ENCODE results near the gene ZCCHC14.
"Not testable (repeated sequence)": the region's sequence is repeated elsewhere in the genome, so short reads cannot be mapped to it uniquely, and the experiment has no call there.

The ZCCHC14 gene

GRCh38 chr16:87509778-87510177, 17.0 kb upstream of the ZCCHC14 start:
- H3K27me3 Mint-ChIP-seq: peaks cover 39% of the 10 kb centered on the region
- not testable (repeated sequence) for H3K36me3 Mint-ChIP-seq (ENCODE audit: low read depth); H3K9me3 Mint-ChIP-seq; H3K4me1 Mint-ChIP-seq (ENCODE audit: low read depth); H3K27ac Mint-ChIP-seq; H3K4me3 Mint-ChIP-seq

GRCh38 chr16:87507351-87508069, 14.7 kb upstream of the ZCCHC14 start:
- no peaks in the 10 kb centered on the region for H3K36me3 Mint-ChIP-seq (ENCODE audit: low read depth)
- no peak overlapping the region for H3K27ac Mint-ChIP-seq
- H3K4me1 Mint-ChIP-seq (ENCODE audit: low read depth): peaks cover 9% of the 10 kb centered on the region
- no peak overlapping the region for H3K4me3 Mint-ChIP-seq
- no peaks in the 10 kb centered on the region for H3K9me3 Mint-ChIP-seq
- peaks cover 39% of the 10 kb centered on the region for H3K27me3 Mint-ChIP-seq

GRCh38 chr16:87506423-87507350, 13.9 kb upstream of the ZCCHC14 start:
- Mint-ChIP-seq H3K9me3 (no peaks in the 10 kb centered on the region), H3K27ac (no peak overlapping the region), H3K4me1 (ENCODE audit: low read depth) (peaks cover 9% of the 10 kb centered on the region), H3K27me3 (peaks cover 36% of the 10 kb centered on the region), H3K36me3 (ENCODE audit: low read depth) (no peaks in the 10 kb centered on the region), H3K4me3 (no peak overlapping the region)

- Mint-ChIP-seq H3K4me1 (ENCODE audit: low read depth) (peaks cover 9% of the 10 kb centered on the region), H3K27me3 (peaks cover 33% of the 10 kb centered on the region), H3K36me3 (ENCODE audit: low read depth) (no peaks in the 10 kb centered on the region), H3K4me3 (no peak overlapping the region), H3K9me3 (no peaks in the 10 kb centered on the region), H3K27ac (no peak overlapping the region)
Measured at GRCh38 chr16:87505834-87506233, 13.0 kb upstream of the ZCCHC14 start.

GRCh38 chr16:87503232-87503937, 10.6 kb upstream of the ZCCHC14 start:
- not testable (repeated sequence) for H3K27ac Mint-ChIP-seq; H3K36me3 Mint-ChIP-seq (ENCODE audit: low read depth); H3K9me3 Mint-ChIP-seq; H3K4me3 Mint-ChIP-seq; H3K4me1 Mint-ChIP-seq (ENCODE audit: low read depth)
- H3K27me3 Mint-ChIP-seq: peaks cover 46% of the 10 kb centered on the region

- peaks cover 41% of the 10 kb centered on the region for H3K27me3 Mint-ChIP-seq
- H3K9me3 Mint-ChIP-seq: no peaks in the 10 kb centered on the region
- peaks cover 2% of the 10 kb centered on the region for H3K4me1 Mint-ChIP-seq (ENCODE audit: low read depth)
- H3K4me3 Mint-ChIP-seq: no peak overlapping the region
- H3K36me3 Mint-ChIP-seq (ENCODE audit: low read depth): no peaks in the 10 kb centered on the region
- no peak overlapping the region for H3K27ac Mint-ChIP-seq
Measured at GRCh38 chr16:87502308-87502969, 9.6 kb upstream of the ZCCHC14 start.

- H3K27ac Mint-ChIP-seq: no peak overlapping the region
- H3K4me3 Mint-ChIP-seq: no peak overlapping the region
Measured at GRCh38 chr16:87501117-87501516, 8.3 kb upstream of the ZCCHC14 start.

GRCh38 chr16:87499189-87499486, 6.3 kb upstream of the ZCCHC14 start:
- H3K36me3 Mint-ChIP-seq (ENCODE audit: low read depth): no peaks in the 10 kb centered on the region
- H3K9me3 Mint-ChIP-seq: no peaks in the 10 kb centered on the region
- no peak overlapping the region for H3K4me3 Mint-ChIP-seq
- peaks cover 25% of the 10 kb centered on the region for H3K4me1 Mint-ChIP-seq (ENCODE audit: low read depth)
- H3K27me3 Mint-ChIP-seq: peaks cover 28% of the 10 kb centered on the region
- no peak overlapping the region for H3K27ac Mint-ChIP-seq

More at GRCh38 chr16:87501117-87501516, 8.3 kb upstream of the ZCCHC14 start:
- H3K27me3 Mint-ChIP-seq: peaks cover 28% of the 10 kb centered on the region
- no peaks in the 10 kb centered on the region for H3K9me3 Mint-ChIP-seq
- peaks cover 13% of the 10 kb centered on the region for H3K4me1 Mint-ChIP-seq (ENCODE audit: low read depth)
- no peaks in the 10 kb centered on the region for H3K36me3 Mint-ChIP-seq (ENCODE audit: low read depth)

GRCh38 chr16:87498324-87499188, 5.7 kb upstream of the ZCCHC14 start:
- no peaks in the 10 kb centered on the region for H3K36me3 Mint-ChIP-seq (ENCODE audit: low read depth)
- peaks cover 29% of the 10 kb centered on the region for H3K27me3 Mint-ChIP-seq
- H3K27ac Mint-ChIP-seq: no peak overlapping the region
- no peak overlapping the region for H3K4me3 Mint-ChIP-seq
- H3K4me1 Mint-ChIP-seq (ENCODE audit: low read depth): peaks cover 29% of the 10 kb centered on the region
- no peaks in the 10 kb centered on the region for H3K9me3 Mint-ChIP-seq

- Mint-ChIP-seq H3K27me3 (peaks cover 29% of the 10 kb centered on the region), H3K4me1 (ENCODE audit: low read depth) (peaks cover 35% of the 10 kb centered on the region)
- H3K36me3 Mint-ChIP-seq (ENCODE audit: low read depth); H3K4me3 Mint-ChIP-seq; H3K9me3 Mint-ChIP-seq; H3K27ac Mint-ChIP-seq: not testable (repeated sequence)
Measured at GRCh38 chr16:87497767-87498290, 5.0 kb upstream of the ZCCHC14 start.

- H3K27ac Mint-ChIP-seq; H3K9me3 Mint-ChIP-seq; H3K4me3 Mint-ChIP-seq; H3K36me3 Mint-ChIP-seq (ENCODE audit: low read depth): not testable (repeated sequence)
- Mint-ChIP-seq H3K27me3 (peaks cover 29% of the 10 kb centered on the region), H3K4me1 (ENCODE audit: low read depth) (peaks cover 35% of the 10 kb centered on the region)
Measured at GRCh38 chr16:87497023-87497766, 4.4 kb upstream of the ZCCHC14 start.

- peaks cover 29% of the 10 kb centered on the region for H3K27me3 Mint-ChIP-seq
- peaks cover 35% of the 10 kb centered on the region for H3K4me1 Mint-ChIP-seq (ENCODE audit: low read depth)
- no peaks in the 10 kb centered on the region for H3K9me3 Mint-ChIP-seq
- H3K4me3 Mint-ChIP-seq: peak overlapping the region; percentile 17
- H3K27ac Mint-ChIP-seq: no peak overlapping the region
- no peaks in the 10 kb centered on the region for H3K36me3 Mint-ChIP-seq (ENCODE audit: low read depth)
Measured at GRCh38 chr16:87496447-87496801, 3.6 kb upstream of the ZCCHC14 start.

GRCh38 chr16:87495578-87496446, 3.0 kb upstream of the ZCCHC14 start:
- Mint-ChIP-seq H3K27me3 (peaks cover 29% of the 10 kb centered on the region), H3K4me3 (no peak overlapping the region), H3K27ac (no peak overlapping the region), H3K4me1 (ENCODE audit: low read depth) (peaks cover 40% of the 10 kb centered on the region), H3K36me3 (ENCODE audit: low read depth) (no peaks in the 10 kb centered on the region), H3K9me3 (no peaks in the 10 kb centered on the region)
